Endothelial cell of umbilical vein (primary cell): ENCODE data around the gene MRPL47. TPM values are rescaled to one million over a fixed set of nuclear protein-coding genes. Genes with fewer than 3 reads are reported as not detected.

Experiments used
- BruUV-seq: library from RNA; stranded (reverse); fragments of 400-500 nt; replicated peaks from 2 replicates; lab custom pipeline; 2021; lab: Mats Ljungman, UMichigan
- CTCF ChIA-PET: fragments of 300-600, 350-600 bp; sonication (Branson Sonifier 250); formaldehyde crosslinking; loops from one replicate; lab custom pipeline; 2021; ENCODE audit warnings: antibody characterized with exemption, inconsistent platforms; lab: Charles Lee
- POLR2A ChIA-PET: fragments of 300-600, 350-600 bp; sonication (Branson Sonifier 250); formaldehyde crosslinking; loops from one replicate; lab custom pipeline; 2021; ENCODE audit warnings: antibody characterized with exemption, inconsistent platforms; lab: Charles Lee
- DNase-seq: peaks from one replicate; pipeline ENCODE4 v3.0.0-alpha.2; 2011; ENCODE audit warnings: low read depth, low spot score
- FAIRE-seq: peaks from 2 replicates; lab custom pipeline; 2011; peaks lifted over from hg19 to GRCh38; lab: Jason Lieb, UNC
- H2AFZ ChIP-seq: 2 replicates; pipeline ENCODE4 v1.6.0; 2012; ENCODE audit warnings: low read depth, low read length, control low read depth, inconsistent platforms
- H3K27ac ChIP-seq: 2 replicates; pipeline ENCODE4 v1.5.1; 2011; ENCODE audit warnings: low read depth, mild to moderate bottlenecking, control low read depth, low read length, moderate library complexity; ENCODE audit not compliant: insufficient read depth
- H3K27me3 ChIP-seq, 2 experiments: 2 replicates each; pipeline versions ENCODE4 v1.6.0 to v1.6.1; 2011; ENCODE audit warnings: low read length in 2 of 2, mixed read lengths in 1 of 2; ENCODE audit not compliant: control insufficient read depth in 2 of 2, insufficient read depth in 2 of 2
- H3K36me3 ChIP-seq, 2 experiments: 2 replicates in 1 of 2; 3 replicates in 1 of 2; pipeline ENCODE4 v1.5.1; 2011; ENCODE audit warnings: low read length in 2 of 2, mild to moderate bottlenecking in 1 of 2, moderate library complexity in 1 of 2; ENCODE audit not compliant: control insufficient read depth in 2 of 2, insufficient read depth in 2 of 2; ENCODE audit errors: extremely low read depth in 1 of 2
- H3K4me1 ChIP-seq: 3 replicates; pipeline ENCODE4 v1.5.1; 2011; ENCODE audit warnings: mild to moderate bottlenecking, low read length; ENCODE audit not compliant: control insufficient read depth, insufficient read depth; ENCODE audit errors: extremely low read depth
- H3K4me2 ChIP-seq: 2 replicates; pipeline ENCODE4 v1.6.1; 2011; ENCODE audit warnings: low read length, control low read depth, mixed read lengths; ENCODE audit not compliant: insufficient read depth
- H3K4me3 ChIP-seq, 3 experiments: fragments of 200-600 bp in 1 of 3; sonication (generic), shearing (Covaris generic) in 1 of 3; replicated peaks in 1 of 3; 2 replicates each; pipeline ENCODE4 v1.5.1; 2011 to 2016; ENCODE audit warnings: control low read depth in 3 of 3, low read length in 3 of 3, mild to moderate bottlenecking in 2 of 3, inconsistent platforms in 1 of 3, low read depth in 1 of 3, moderate library complexity in 1 of 3; ENCODE audit not compliant: insufficient read depth in 1 of 3
- H3K79me2 ChIP-seq: 2 replicates; pipeline ENCODE4 v1.6.0; 2012; ENCODE audit warnings: low read length, inconsistent platforms; ENCODE audit not compliant: control insufficient read depth, insufficient read depth
- H3K9ac ChIP-seq: replicated peaks from 2 replicates; pipeline ENCODE3; 2011; ENCODE audit warnings: low read length, control low read depth; ENCODE audit not compliant: insufficient read depth; ENCODE audit errors: extremely low read depth
- H3K9me1 ChIP-seq: replicated peaks from 3 replicates; pipeline ENCODE4 v1.6.0; 2011; ENCODE audit warnings: mild to moderate bottlenecking, low read length; ENCODE audit not compliant: control insufficient read depth, insufficient read depth; ENCODE audit errors: extremely low read depth
- H3K9me3 ChIP-seq: replicated peaks from 2 replicates; pipeline ENCODE4 v1.5.1; 2012; ENCODE audit warnings: low read length, inconsistent platforms; ENCODE audit not compliant: control insufficient read depth, insufficient read depth
- H4K20me1 ChIP-seq: replicated peaks from 2 replicates; pipeline ENCODE3; 2011; ENCODE audit warnings: mild to moderate bottlenecking, low read length; ENCODE audit not compliant: control insufficient read depth, insufficient read depth; ENCODE audit errors: extremely low read depth
- CTCF ChIP-seq, 2 donors: IDR thresholded peaks; 1 replicate in 1 of 2; 2 replicates in 1 of 2; pipeline ENCODE4 v1.5.1; 2011; ENCODE audit warnings: low read length in 2 of 2, mild to moderate bottlenecking in 2 of 2, moderate library complexity in 2 of 2, control low read depth in 1 of 2, inconsistent platforms in 1 of 2, low read depth in 1 of 2; ENCODE audit not compliant: insufficient read depth in 1 of 2; ENCODE audit errors: extremely low read depth in 1 of 2
- EZH2 ChIP-seq: IDR thresholded peaks from 2 replicates; pipeline ENCODE4 v1.6.1; 2012; ENCODE audit warnings: borderline replicate concordance, low read depth, mild to moderate bottlenecking, moderate library complexity, low read length, inconsistent platforms; ENCODE audit not compliant: severe bottlenecking
- FOS ChIP-seq: IDR thresholded peaks from 2 replicates; pipeline ENCODE4 v1.6.1; 2011; ENCODE audit warnings: mild to moderate bottlenecking, low read length, moderate library complexity, borderline replicate concordance; ENCODE audit not compliant: insufficient read depth
- MAX ChIP-seq: IDR thresholded peaks from 2 replicates; pipeline ENCODE4 v1.6.1; 2011; ENCODE audit not compliant: insufficient read depth, insufficient read length
- MYC ChIP-seq: IDR thresholded peaks from one replicate; pipeline ENCODE4 v1.6.1; 2011; ENCODE audit warnings: mild to moderate bottlenecking, low read depth, low read length
- POLR2A ChIP-seq: IDR thresholded peaks from 2 replicates; pipeline ENCODE4 v1.6.1; 2012; ENCODE audit warnings: low read depth, mild to moderate bottlenecking, control low read depth, low read length
- POLR2AphosphoS5 ChIP-seq: IDR thresholded peaks from 2 replicates; pipeline ENCODE4 v1.6.1; 2012; ENCODE audit warnings: low read depth, mild to moderate bottlenecking, control low read depth, low read length, moderate library complexity; ENCODE audit not compliant: insufficient read depth
- dilution Hi-C: fragments of 300-500 bp; cut with MboI; formaldehyde crosslinking; loops from one replicate; pipeline ENCODE4 v1.15.0; 2019; ENCODE audit warnings: low sequenced_read_pairs; ENCODE audit not compliant: extremely low pct_ligation_motif_present
- intact Hi-C: fragments of 100-400 bp; cut with micrococcal nuclease; formaldehyde crosslinking; loops from one replicate; pipeline ENCODE4 v1.10.0; 2022
- polyA plus RNA-seq, 4 experiments: library from polyadenylated mRNA; depleted of rRNA in 3 of 4; stranded (reverse) in 3 of 4; unstranded in 1 of 4; fragments of >200 nt; gene quantifications; 2 replicates each; pipeline versions ENCODE4 v1.2.1 to v1.2.3, GENCODE V29; 2011 to 2012; ENCODE audit warnings: missing spikeins in 1 of 4
- total RNA-seq: library from RNA; stranded (reverse); gene quantifications from 2 replicates; pipeline ENCODE4 v1.2.3, GENCODE V29; 2021

Gene MRPL47
- total and polyA plus RNA-seq, 2 donors (not counting 3 experiments of a cell fraction or from before 2014, with no cell fraction given) = 20.3 to 47.0 TPM

GRCh38 chr3:179606534-179607085 is 2.2 kb upstream of the MRPL47 start:
- POLR2A ChIA-PET = no interaction called here
- H2AFZ ChIP-seq = no peak overlapping the region
- H3K4me3 ChIP-seq = no peak overlapping the region
- H4K20me1 ChIP-seq = no peaks in the 10 kb centered on the region
- H3K9me3 ChIP-seq = no peaks in the 10 kb centered on the region
- no peak overlapping the region for H3K9ac ChIP-seq
- FAIRE-seq (no peak), DNase-seq (no peak)
- dilution Hi-C loops (no loop called here), intact Hi-C loops (loop anchor here (10.0 kb wide), 1 partner anchor 998 kb away; the partner anchor contains the start of gene TTC14)
- H3K79me2 ChIP-seq = peaks cover 34% of the 10 kb centered on the region
- peaks cover 14% of the 10 kb centered on the region for H3K4me1 ChIP-seq
- no TSS peak for BruUV-seq
- CTCF ChIA-PET = interaction anchor here (1.6 kb wide), 1 partner anchor 43 kb away, joined by 5 read pairs; no protein-coding TSS in a partner anchor
- peaks cover 0 to under 1% of the 10 kb centered on the region in 2 experiments for H3K36me3 ChIP-seq
- no peak overlapping the region for H3K27ac ChIP-seq
- TF ChIP-seq POLR2AphosphoS5 = no peak
- no peak for TF ChIP-seq CTCF (IDR thresholded peaks at IDR 0.05; ENCODE audit: extremely low read depth in 1 of 2, insufficient read depth in 1 of 2, low read depth in 1 of 2, low read length in 2 of 2)
- TF ChIP-seq EZH2 = no peak
- no peak for TF ChIP-seq MAX
- no peak for TF ChIP-seq FOS
- TF ChIP-seq MYC = no peak
- TF ChIP-seq POLR2A = no peak
- no peaks in the 10 kb centered on the region for H3K9me1 ChIP-seq
- H3K4me2 ChIP-seq = no peak overlapping the region
- H3K27me3 ChIP-seq = no peaks in the 10 kb centered on the region
